Esophagus squamous epithelium (tissue), 5 donors: ENCODE measurements around the gene NFATC2. TPM values are rescaled to one million over a fixed set of nuclear protein-coding genes. Genes with fewer than 3 reads are reported as not detected.

Experiments used
- DNase-seq: peaks from one replicate; lab custom pipeline; 2025; lab: John Stamatoyannopoulos, UW
- H3K27ac ChIP-seq, 4 donors: fragments of 200-600 bp; sonication (generic); one replicate each; pipeline ENCODE4 v1.5.1; 2016 to 2019; ENCODE audit warnings: mild to moderate bottlenecking in 1 of 4
- H3K27me3 ChIP-seq, 4 donors: fragments of 200-600 bp; sonication (generic); 1 replicate in 3 of 4; 2 replicates in 1 of 4; pipeline versions ENCODE4 v1.5.1 to v1.6.0; 2017 to 2021; ENCODE audit warnings: antibody characterized with exemption in 1 of 4
- H3K36me3 ChIP-seq, 3 donors: fragments of 200-600 bp; sonication (generic); one replicate each; pipeline ENCODE4 v1.5.1; 2016 to 2019
- H3K4me1 ChIP-seq, 3 donors: fragments of 200-600 bp; sonication (generic); one replicate each; pipeline ENCODE4 v1.5.1; 2017 to 2019
- H3K4me3 ChIP-seq, 4 donors: fragments of 200-600 bp; sonication (generic); 1 replicate in 3 of 4; 2 replicates in 1 of 4; pipeline ENCODE4 v1.5.1; 2016 to 2019; ENCODE audit warnings: mild to moderate bottlenecking in 2 of 4, moderate library complexity in 1 of 4
- H3K9me3 ChIP-seq, 3 donors: fragments of 200-600 bp; sonication (generic); one replicate each; pipeline ENCODE4 v1.5.1; 2016 to 2019
- CTCF ChIP-seq, 6 experiments: fragments of 450-650 bp in 4 of 6; fragments of 200-600 bp in 2 of 6; sonication (generic) in 2 of 6; IDR thresholded peaks; one replicate each; pipeline ENCODE4 v1.5.1; 2016 to 2019; ENCODE audit warnings: antibody characterized with exemption in 6 of 6, mild to moderate bottlenecking in 4 of 6, moderate library complexity in 4 of 6
- POLR2A ChIP-seq, 4 donors: fragments of 450-650 bp; IDR thresholded peaks; one replicate each; pipeline ENCODE4 v1.6.1; 2017; ENCODE audit warnings: antibody characterized with exemption in 4 of 4, mild to moderate bottlenecking in 4 of 4, moderate library complexity in 3 of 4
- WGBS, 2 donors: methylation state at CpG; one replicate each; pipeline ENCODE4 v1.1.5; 2018; 5-methylcytosine and 5-hydroxymethylcytosine counted together
- intact Hi-C: fragments of 100-400 bp; cut with DNase I; formaldehyde crosslinking; loops from one replicate; pipeline ENCODE4 v1.15.0; 2022
- total RNA-seq, 4 donors: library from RNA; depleted of rRNA; stranded (reverse); fragments of >200 nt; gene quantifications; one replicate each; pipeline ENCODE4 v1.1.0, GENCODE V29; 2016
- donor health status: DM: yes; HTN: yes; CAD: no.

NFATC2 gene
- total RNA-seq, 4 donors from 2014 or later, result 0.83 to 6.7 (median 1.4) TPM

GRCh38 chr20:51450984-51451383 lies 91.5 kb downstream of the NFATC2 start:
- Histone ChIP-seq H3K4me3 (no peak overlapping the region), H3K9me3 (no peaks in the 10 kb centered on the region), H3K27ac (peak overlapping the region in 1 of 4 donors; percentile 26), H3K27me3 (no peaks in the 10 kb centered on the region), H3K4me1 (peaks cover 7 to 55% (median 21%) of the 10 kb centered on the region in 3 donors), H3K36me3 (peaks cover 0 to 17% (median 0%) of the 10 kb centered on the region in 3 donors)
- WGBS, 2 donors, result 70 to 71% methylated on average over 3 of the region's 3 CpGs
- intact Hi-C loops, result no loop called here
- no peak for DNase-seq
- TF ChIP-seq POLR2A (IDR thresholded peaks at IDR 0.05) (no peak), CTCF (IDR thresholded peaks at IDR 0.05) (no peak)

- H3K9me3 ChIP-seq, result no peaks in the 10 kb centered on the region
- no peak for DNase-seq
- peak overlapping the region in 1 of 4 donors; percentile 26 for H3K27ac ChIP-seq
- H3K27me3 ChIP-seq, result no peaks in the 10 kb centered on the region
- H3K4me3 ChIP-seq, result no peak overlapping the region
- intact Hi-C loops, result no loop called here
- WGBS, 2 donors, result 55 to 61% methylated on average over 5 of the region's 5 CpGs
- H3K4me1 ChIP-seq, result peaks cover 7 to 54% (median 20%) of the 10 kb centered on the region in 3 donors
- TF ChIP-seq CTCF (IDR thresholded peaks at IDR 0.05) (no peak), POLR2A (IDR thresholded peaks at IDR 0.05) (no peak)
- H3K36me3 ChIP-seq, result peaks cover 0 to 17% (median 0%) of the 10 kb centered on the region in 3 donors
These were observed 92.3 kb downstream of the NFATC2 start for GRCh38 chr20:51450221-51450712.

- WGBS, 2 donors, result 72 to 74% methylated on average over 7 of the region's 7 CpGs
- TF ChIP-seq POLR2A (IDR thresholded peaks at IDR 0.05), result no peak
- no peak for TF ChIP-seq CTCF (IDR thresholded peaks at IDR 0.05)
- no peaks in the 10 kb centered on the region for H3K9me3 ChIP-seq
- no peak for DNase-seq
- peaks cover 0 to 14% (median 0%) of the 10 kb centered on the region in 3 donors for H3K36me3 ChIP-seq
- H3K27me3 ChIP-seq, result no peaks in the 10 kb centered on the region
- peak overlapping the region in 3 of 4 donors; percentile 25 to 67 (median 46) for H3K27ac ChIP-seq
- peaks cover 7 to 48% (median 20%) of the 10 kb centered on the region in 3 donors for H3K4me1 ChIP-seq
- intact Hi-C loops, result no loop called here
- H3K4me3 ChIP-seq, result no peak overlapping the region
These were observed 92.9 kb downstream of the NFATC2 start for GRCh38 chr20:51449498-51450220.

GRCh38 chr20:51447765-51448148 lies 94.8 kb downstream of the NFATC2 start:
- Histone ChIP-seq H3K36me3 (peaks cover 0 to 3% (median 0%) of the 10 kb centered on the region in 3 donors), H3K4me1 (peaks cover 7 to 48% (median 20%) of the 10 kb centered on the region in 3 donors), H3K27me3 (no peaks in the 10 kb centered on the region), H3K4me3 (no peak overlapping the region), H3K9me3 (no peaks in the 10 kb centered on the region), H3K27ac (peak overlapping the region in 2 of 4 donors; percentile 46 to 67)
- no peak for DNase-seq
- whole genome bisulfite sequencing, 2 donors, result 66 to 67% methylated on average over 5 of the region's 5 CpGs
- TF ChIP-seq POLR2A (IDR thresholded peaks at IDR 0.05), result no peak
- TF ChIP-seq CTCF (IDR thresholded peaks at IDR 0.05), result no peak
- intact Hi-C loops, result no loop called here

GRCh38 chr20:51447097-51447764 lies 95.3 kb downstream of the NFATC2 start:
- Histone ChIP-seq H3K36me3 (no peaks in the 10 kb centered on the region), H3K27me3 (no peaks in the 10 kb centered on the region), H3K4me1 (peaks cover 7 to 48% (median 20%) of the 10 kb centered on the region in 3 donors), H3K27ac (peak overlapping the region in 3 of 4 donors; percentile 13 to 67 (median 28)), H3K4me3 (no peak overlapping the region), H3K9me3 (no peaks in the 10 kb centered on the region)
- intact Hi-C loops, result no loop called here
- DNase-seq, result no peak
- TF ChIP-seq POLR2A (IDR thresholded peaks at IDR 0.05) (no peak), CTCF (IDR thresholded peaks at IDR 0.05) (no peak)
- WGBS, 2 donors, result 10 to 26% methylated on average over 14 of the region's 14 CpGs
